CD4-positive, alpha-beta T cell (primary cell): Measurements from ENCODE around the gene FGFR1OP2. TPM values are rescaled to one million over a fixed set of nuclear protein-coding genes. Genes with fewer than 3 reads are reported as not detected.
A peak's percentile ranks its signal among the peaks of the same experiment; 100 is the strongest.

Source experiments
- ATAC-seq: fragments of 200-7000 bp; cut with Tn5 transposase; one replicate; pipeline ENCODE4 v1.10.0; 2022; ENCODE audit warnings: mild to moderate bottlenecking; ENCODE audit not compliant: poor library complexity
- CTCF ChIA-PET: fragments of 350-600 bp; sonication (Branson Sonifier 250); formaldehyde crosslinking; loops from one replicate; lab custom pipeline; 2021; ENCODE audit warnings: antibody characterized with exemption, inconsistent platforms; lab: Charles Lee
- POLR2A ChIA-PET: fragments of 350-600 bp; sonication (Branson Sonifier 250); formaldehyde crosslinking; loops from one replicate; lab custom pipeline; 2021; ENCODE audit warnings: antibody characterized with exemption, inconsistent platforms; lab: Charles Lee
- DNase-seq, 14 experiments: peaks; one replicate each; pipeline ENCODE4 v3.0.0-alpha.2; 2013 to 2020; ENCODE audit warnings: mixed read lengths in 2 of 14
- H3K27ac ChIP-seq, 2 donors: one replicate each; pipeline versions ENCODE4 v1.5.1 to v1.7.0; 2013; ENCODE audit warnings: low read length in 2 of 2, low read depth in 1 of 2, mild to moderate bottlenecking in 1 of 2
- H3K27me3 ChIP-seq, 2 experiments: 1 replicate in 1 of 2; 2 replicates in 1 of 2; pipeline versions ENCODE4 v1.6.1 to v1.7.0; 2013; ENCODE audit warnings: low read length in 2 of 2, control low read depth in 1 of 2, mild to moderate bottlenecking in 1 of 2, moderate library complexity in 1 of 2; ENCODE audit not compliant: insufficient read depth in 2 of 2, control insufficient read depth in 1 of 2
- H3K36me3 ChIP-seq: one replicate; pipeline ENCODE4 v1.6.1; 2013; ENCODE audit warnings: low read length, control low read depth; ENCODE audit not compliant: insufficient read depth
- H3K4me1 ChIP-seq: one replicate; pipeline ENCODE4 v1.6.1; 2013; ENCODE audit warnings: low read length, control low read depth; ENCODE audit not compliant: insufficient read depth
- H3K4me3 ChIP-seq: one replicate; pipeline ENCODE4 v1.5.1; 2013; ENCODE audit warnings: mild to moderate bottlenecking, low read length, moderate library complexity
- H3K9me3 ChIP-seq, 2 experiments: 1 replicate in 1 of 2; 2 replicates in 1 of 2; pipeline versions ENCODE4 v1.6.1 to v1.7.0; 2013; ENCODE audit warnings: low read length in 2 of 2, mild to moderate bottlenecking in 2 of 2, control low read depth in 1 of 2, moderate library complexity in 1 of 2; ENCODE audit not compliant: control insufficient read depth in 1 of 2, insufficient read depth in 1 of 2
- H3K27ac Mint-ChIP-seq: one replicate; pipeline ENCODE4 v1.8.0; 2020; ENCODE audit warnings: mixed read lengths
- H3K27me3 Mint-ChIP-seq: one replicate; pipeline ENCODE4 v1.8.0; 2021; ENCODE audit warnings: mixed read lengths
- H3K36me3 Mint-ChIP-seq: one replicate; pipeline ENCODE4 v1.8.0; 2021; ENCODE audit warnings: low read depth, mixed read lengths
- H3K4me1 Mint-ChIP-seq: one replicate; pipeline ENCODE4 v1.8.0; 2021; ENCODE audit warnings: low read depth, mixed read lengths
- H3K4me3 Mint-ChIP-seq: one replicate; pipeline ENCODE4 v1.8.0; 2020; ENCODE audit warnings: mild to moderate bottlenecking, mixed read lengths
- H3K9me3 Mint-ChIP-seq: one replicate; pipeline ENCODE4 v1.8.0; 2020; ENCODE audit warnings: mixed read lengths
- intact Hi-C, 2 experiments: fragments of 100-400 bp; cut with DNase I in 1 of 2; cut with micrococcal nuclease in 1 of 2; formaldehyde crosslinking; loops; one replicate each; pipeline versions ENCODE4 v1.15.1 to v1.9.0; 2023 to 2025; cut with DNase I, micrococcal nuclease
- total RNA-seq, 174 experiments: library from RNA in 2 of 174; stranded (reverse) in 2 of 174; gene quantifications; one replicate each; pipeline ENCODE4 v1.2.3 and lab custom pipeline; 2021 to 2026
- TF ChIP-seq, protein P1 (sequence below): fragments of 200-600 bp; IDR thresholded peaks from one replicate; pipeline ENCODE4 v1.8.0; 2022; ENCODE audit warnings: antibody characterized with exemption, mild to moderate bottlenecking

FGFR1OP2 gene
- total RNA-seq, 2 experiments from 2014 or later: 44.8 to 46.8 TPM

DNA sequence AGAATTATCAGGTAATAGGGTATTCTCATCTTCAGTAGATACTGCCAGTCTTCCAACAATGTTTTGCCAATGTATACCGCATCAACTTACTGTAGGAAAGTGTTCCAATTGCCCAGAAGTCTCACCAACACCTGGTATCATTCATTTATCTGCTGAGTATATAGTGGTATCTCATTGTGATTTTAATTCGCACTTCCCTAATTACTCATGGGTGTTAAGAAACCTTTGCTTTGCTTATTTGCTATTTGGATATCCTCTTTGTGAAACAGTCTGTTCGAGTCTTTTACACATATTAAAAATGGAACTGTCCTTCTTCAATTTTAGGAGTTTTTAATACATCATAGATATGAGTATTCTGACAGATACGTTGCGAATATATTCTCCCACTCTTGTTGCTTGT, 69.8 kb downstream of the FGFR1OP2 start:
- Histone ChIP-seq H3K4me1 (peaks cover 7% of the 10 kb centered on the region), H3K9me3 (no peaks in the 10 kb centered on the region), H3K27ac (no peak overlapping the region), H3K36me3 (no peaks in the 10 kb centered on the region), H3K4me3 (no peak overlapping the region), H3K27me3 (no peaks in the 10 kb centered on the region)
- peaks cover 60% of the 10 kb centered on the region for H3K4me1 Mint-ChIP-seq
- CTCF ChIA-PET: no interaction called here
- H3K27me3 Mint-ChIP-seq: no peaks in the 10 kb centered on the region
- TF ChIP-seq, protein P1, sequence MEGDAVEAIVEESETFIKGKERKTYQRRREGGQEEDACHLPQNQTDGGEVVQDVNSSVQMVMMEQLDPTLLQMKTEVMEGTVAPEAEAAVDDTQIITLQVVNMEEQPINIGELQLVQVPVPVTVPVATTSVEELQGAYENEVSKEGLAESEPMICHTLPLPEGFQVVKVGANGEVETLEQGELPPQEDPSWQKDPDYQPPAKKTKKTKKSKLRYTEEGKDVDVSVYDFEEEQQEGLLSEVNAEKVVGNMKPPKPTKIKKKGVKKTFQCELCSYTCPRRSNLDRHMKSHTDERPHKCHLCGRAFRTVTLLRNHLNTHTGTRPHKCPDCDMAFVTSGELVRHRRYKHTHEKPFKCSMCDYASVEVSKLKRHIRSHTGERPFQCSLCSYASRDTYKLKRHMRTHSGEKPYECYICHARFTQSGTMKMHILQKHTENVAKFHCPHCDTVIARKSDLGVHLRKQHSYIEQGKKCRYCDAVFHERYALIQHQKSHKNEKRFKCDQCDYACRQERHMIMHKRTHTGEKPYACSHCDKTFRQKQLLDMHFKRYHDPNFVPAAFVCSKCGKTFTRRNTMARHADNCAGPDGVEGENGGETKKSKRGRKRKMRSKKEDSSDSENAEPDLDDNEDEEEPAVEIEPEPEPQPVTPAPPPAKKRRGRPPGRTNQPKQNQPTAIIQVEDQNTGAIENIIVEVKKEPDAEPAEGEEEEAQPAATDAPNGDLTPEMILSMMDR: no peak
- H3K36me3 Mint-ChIP-seq: peaks cover 32% of the 10 kb centered on the region
- POLR2A ChIA-PET: no interaction called here
- intact Hi-C loops: no loop called here
- no peak overlapping the region for H3K27ac Mint-ChIP-seq
- H3K9me3 Mint-ChIP-seq: no peaks in the 10 kb centered on the region
- ATAC-seq: no peak
- H3K4me3 Mint-ChIP-seq: no peak overlapping the region
- no peak for DNase-seq

DNA sequence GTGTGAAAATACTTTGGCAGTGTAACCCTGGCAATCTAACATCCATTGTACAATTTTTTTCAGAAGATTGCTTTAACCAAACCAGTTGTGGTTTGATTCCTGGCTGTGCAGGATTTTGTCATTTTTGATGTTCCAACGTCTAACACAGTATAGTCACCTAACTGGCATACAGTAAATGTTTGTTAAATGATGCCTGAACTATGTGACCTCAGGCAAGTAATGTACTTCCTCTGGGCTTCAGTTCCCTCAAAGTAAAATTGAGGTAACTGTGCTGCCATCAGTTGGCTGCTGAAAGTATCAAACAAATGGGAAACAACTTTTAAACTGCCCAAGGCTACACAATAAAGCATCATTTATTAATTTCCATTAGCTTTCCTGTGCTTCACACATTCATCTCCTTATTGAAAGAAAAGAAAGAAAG, 71.6 kb downstream of the FGFR1OP2 start:
- POLR2A ChIA-PET: no interaction called here
- Mint-ChIP-seq H3K27ac (no peak overlapping the region), H3K27me3 (no peaks in the 10 kb centered on the region), H3K36me3 (peaks cover 21% of the 10 kb centered on the region), H3K4me1 (peaks cover 62% of the 10 kb centered on the region), H3K9me3 (no peaks in the 10 kb centered on the region), H3K4me3 (peak overlapping the region; percentile 44)
- DNase-seq (no peak), ATAC-seq (no peak)
- no peak overlapping the region for H3K27ac ChIP-seq
- TF ChIP-seq, protein P1: no peak
- H3K4me3 ChIP-seq: no peak overlapping the region
- intact Hi-C loops: loop anchor here (5.0 to 10.0 kb wide), 3 partner anchors 38 to 705 kb away; partner anchors contain the start of genes MRPS35 (in 1 of the 2) and STK38L (in 1 of the 2)
- H3K4me1 ChIP-seq: peaks cover 18% of the 10 kb centered on the region
- CTCF ChIA-PET: no interaction called here
- no peaks in the 10 kb centered on the region for H3K27me3 ChIP-seq
- H3K36me3 ChIP-seq: no peaks in the 10 kb centered on the region
- H3K9me3 ChIP-seq: no peaks in the 10 kb centered on the region

DNA sequence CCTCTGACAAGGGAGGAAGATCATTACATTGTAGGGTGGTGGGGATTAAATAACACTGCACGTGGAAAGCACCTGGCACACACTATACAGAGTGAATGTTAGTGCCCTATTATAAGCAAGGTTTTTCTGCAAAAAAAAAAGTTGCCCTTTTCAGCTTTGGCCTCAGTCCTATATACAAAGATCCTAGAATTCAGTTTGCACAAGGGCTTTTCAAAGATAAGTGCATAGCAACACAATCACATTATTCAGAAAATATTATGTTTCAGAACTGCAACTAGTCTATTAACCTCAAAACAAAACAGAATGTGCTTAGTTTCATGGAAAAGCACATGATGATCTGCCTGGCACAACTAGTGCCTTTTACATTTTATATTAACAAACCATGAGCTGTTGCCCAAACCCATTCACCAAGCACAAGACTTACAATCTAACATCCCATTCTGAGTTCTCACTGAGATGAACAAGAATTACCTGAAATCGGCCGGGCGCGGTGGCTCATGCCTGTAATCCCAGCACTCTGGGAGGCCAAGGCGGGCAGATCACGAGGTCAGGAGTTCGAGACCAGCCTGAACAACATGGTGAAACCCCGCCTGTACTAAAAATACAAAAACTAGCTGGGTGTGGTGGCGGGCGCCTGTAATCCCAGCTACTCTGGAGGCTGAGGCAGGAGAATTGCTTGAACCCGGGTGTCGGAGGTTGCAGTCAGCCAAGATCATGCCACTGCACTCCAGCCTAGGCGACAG, 74.1 kb downstream of the FGFR1OP2 start:
- ATAC-seq (no peak), DNase-seq (no peak)
- Histone ChIP-seq H3K9me3 (no peaks in the 10 kb centered on the region), H3K36me3 (no peaks in the 10 kb centered on the region), H3K4me1 (peaks cover 25% of the 10 kb centered on the region), H3K27me3 (no peaks in the 10 kb centered on the region), H3K27ac (no peak overlapping the region), H3K4me3 (no peak overlapping the region)
- H3K27me3 Mint-ChIP-seq: no peaks in the 10 kb centered on the region
- intact Hi-C loops: loop anchor here (5.0 to 10.0 kb wide), 3 partner anchors 40 to 702 kb away; partner anchors contain the start of genes MRPS35 (in 1 of the 2) and STK38L (in 1 of the 2)
- ChIA-PET CTCF (interaction anchor here (1.6 kb wide), 1 partner anchor 58 kb away, joined by 4 read pairs; no protein-coding TSS in a partner anchor), POLR2A (interaction anchor here (0.6 to 4.4 kb wide), 4 partner anchors 10 to 180 kb away, joined by 3 to 49 read pairs (median 21); partner anchors contain the start of genes ITPR2 and MED21)
- H3K27ac Mint-ChIP-seq: peak overlapping the region; percentile 43
- H3K36me3 Mint-ChIP-seq: peaks cover 21% of the 10 kb centered on the region
- no peaks in the 10 kb centered on the region for H3K9me3 Mint-ChIP-seq
- TF ChIP-seq, protein P1: no peak
- peaks cover 66% of the 10 kb centered on the region for H3K4me1 Mint-ChIP-seq
- peak overlapping the region; percentile 75 for H3K4me3 Mint-ChIP-seq
